GM12873 (cell line): Measurements from ENCODE around the gene CIAO2A.

Experiments
- CTCF ChIP-seq: IDR thresholded peaks from 2 replicates; pipeline ENCODE4 v1.5.1; 2012; ENCODE audit warnings: low read depth, mild to moderate bottlenecking, moderate library complexity, low read length, control low read depth; ENCODE audit not compliant: insufficient read depth; ENCODE audit errors: missing control alignments

Gene CIAO2A

GRCh38 chr15:64024172-64025050 is 69.2 kb downstream of the CIAO2A start:
- TF ChIP-seq CTCF, result peak; percentile 6

GRCh38 chr15:64023220-64023619 is 70.4 kb downstream of the CIAO2A start:
- no peak for TF ChIP-seq CTCF

GRCh38 chr15:64022571-64022970 is 71.1 kb downstream of the CIAO2A start:
- no peak for TF ChIP-seq CTCF
